Stomach (tissue), 9 donors: ENCODE data around the gene GNE. TPM values are rescaled to one million over a fixed set of nuclear protein-coding genes. Genes with fewer than 3 reads are reported as not detected.
"Not testable (repeated sequence)": the region's sequence is repeated elsewhere in the genome, so short reads cannot be mapped to it uniquely, and the experiment has no call there.

Source experiments
- DNase-seq, 2 donors: peaks; one replicate each; pipeline versions ENCODE4 v3.0.0 to v3.0.0-alpha.2; 2013 to 2019
- H3K27ac ChIP-seq, 5 donors: fragments of 200-600 bp in 4 of 5; sonication (generic) in 4 of 5; one replicate each; pipeline ENCODE4 v1.5.1; 2013 to 2019; ENCODE audit warnings: mild to moderate bottlenecking in 1 of 5, moderate library complexity in 1 of 5
- H3K27me3 ChIP-seq, 3 donors: fragments of 200-600 bp; sonication (generic); one replicate each; pipeline ENCODE4 v1.5.1; 2017 to 2019; ENCODE audit warnings: mixed run types in 1 of 3
- H3K36me3 ChIP-seq, 4 donors: fragments of 200-600 bp; sonication (generic); 1 replicate in 3 of 4; 2 replicates in 1 of 4; pipeline ENCODE4 v1.5.1; 2016 to 2019
- H3K4me1 ChIP-seq, 4 donors: fragments of 200-600 bp; sonication (generic); one replicate each; pipeline ENCODE4 v1.5.1; 2016 to 2019
- H3K4me3 ChIP-seq, 4 donors: fragments of 200-600 bp; sonication (generic) in 3 of 4; one replicate each; pipeline ENCODE4 v1.5.1; 2016 to 2019; ENCODE audit warnings: mild to moderate bottlenecking in 1 of 4
- H3K9me3 ChIP-seq, 4 donors: fragments of 200-600 bp; sonication (generic); one replicate each; pipeline ENCODE4 v1.5.1; 2016 to 2019
- CTCF ChIP-seq, 7 experiments: fragments of 450-650 bp in 4 of 7; fragments of 200-600 bp in 3 of 7; sonication (generic) in 3 of 7; IDR thresholded peaks; one replicate each; pipeline ENCODE4 v1.5.1; 2016 to 2019; ENCODE audit warnings: antibody characterized with exemption in 7 of 7, control low read depth in 2 of 7, mild to moderate bottlenecking in 1 of 7
- EP300 ChIP-seq: sonication (generic); formaldehyde crosslinking; IDR thresholded peaks from one replicate; pipeline ENCODE4 v1.6.1; 2017; ENCODE audit warnings: antibody characterized with exemption
- POLR2A ChIP-seq, 4 donors: fragments of 450-650 bp; IDR thresholded peaks; one replicate each; pipeline ENCODE4 v1.6.1; 2016; ENCODE audit warnings: antibody characterized with exemption in 4 of 4, control low read depth in 2 of 4, mild to moderate bottlenecking in 1 of 4, moderate library complexity in 1 of 4
- POLR2AphosphoS5 ChIP-seq, 3 donors: sonication (generic); formaldehyde crosslinking; IDR thresholded peaks; one replicate each; pipeline ENCODE4 v1.6.1; 2016; ENCODE audit warnings: antibody characterized with exemption in 3 of 3
- WGBS, 5 donors: extraction: QIAGEN DNeasy Blood & Tissue Kit in 3 of 5; methylation state at CpG; one replicate each; pipeline versions ENCODE4 v1.1.5 to v1.1.7; 2013 to 2018; 5-methylcytosine and 5-hydroxymethylcytosine counted together
- intact Hi-C: fragments of 100-400 bp; cut with DNase I; formaldehyde crosslinking; loops from one replicate; pipeline ENCODE4 v1.15.1; 2023; ENCODE audit warnings: low total_unique reads
- polyA plus RNA-seq, 3 donors: library from polyadenylated mRNA; stranded (reverse); fragments of 200-250 nt; gene quantifications; one replicate each; pipeline ENCODE4 v1.2.3, GENCODE V29; 2013
- total RNA-seq, 5 donors: library from RNA; depleted of rRNA; stranded (reverse); fragments of >200 nt; gene quantifications; one replicate each; pipeline versions ENCODE4 v1.1.0 to v1.2.3, GENCODE V29; 2014 to 2016
- donor health status: healthy with polysubstance abuse.
- donor health status: Bipolar disorder and iron deficiency.
- donor health status: healthy.

The GNE gene
- total and polyA plus RNA-seq, 8 donors = 2.3 to 63.1 (median 11.4) TPM

GRCh38 chr9:36188212-36188611, 70.0 kb downstream of the GNE start:
- DNase-seq = no peak
- intact Hi-C loops = no loop called here
- whole genome bisulfite sequencing, 5 donors = 75 to 86% (median 82%) methylated on average over 5 of the region's 5 CpGs
- no peak overlapping the region for H3K27ac ChIP-seq
- TF ChIP-seq POLR2A (IDR thresholded peaks at IDR 0.05) (no peak), EP300 (no peak), POLR2AphosphoS5 (IDR thresholded peaks at IDR 0.05) (no peak), CTCF (IDR thresholded peaks at IDR 0.05) (no peak)
- no peaks in the 10 kb centered on the region for H3K36me3 ChIP-seq
- no peak overlapping the region for H3K4me3 ChIP-seq
- no peaks in the 10 kb centered on the region for H3K27me3 ChIP-seq
- H3K9me3 ChIP-seq = no peaks in the 10 kb centered on the region
- peaks cover 16 to 26% (median 22%) of the 10 kb centered on the region in 4 donors for H3K4me1 ChIP-seq

GRCh38 chr9:36187414-36187813, 70.8 kb downstream of the GNE start:
- Histone ChIP-seq H3K27ac (no peak overlapping the region), H3K36me3 (no peaks in the 10 kb centered on the region), H3K27me3 (no peaks in the 10 kb centered on the region), H3K4me3 (no peak overlapping the region), H3K9me3 (no peaks in the 10 kb centered on the region), H3K4me1 (peaks cover 8 to 18% (median 14%) of the 10 kb centered on the region in 4 donors)
- intact Hi-C loops = no loop called here
- TF ChIP-seq CTCF (IDR thresholded peaks at IDR 0.05) (no peak), EP300 (no peak), POLR2AphosphoS5 (IDR thresholded peaks at IDR 0.05) (no peak), POLR2A (IDR thresholded peaks at IDR 0.05) (no peak)
- no peak for DNase-seq

GRCh38 chr9:36180243-36180642, 78.0 kb downstream of the GNE start:
- H3K36me3 ChIP-seq, intact Hi-C loops, H3K9me3 ChIP-seq, H3K4me1 ChIP-seq, H3K27ac ChIP-seq, H3K4me3 ChIP-seq, DNase-seq, H3K27me3 ChIP-seq: not testable (repeated sequence)
- 88 to 94% (median 91%) methylated on average over 6 of the region's 6 CpGs for WGBS, 5 donors

GRCh38 chr9:36177571-36177970, 80.7 kb downstream of the GNE start:
- Histone ChIP-seq H3K4me3 (no peak overlapping the region), H3K4me1 (no peaks in the 10 kb centered on the region), H3K27ac (no peak overlapping the region), H3K36me3 (no peaks in the 10 kb centered on the region), H3K27me3 (no peaks in the 10 kb centered on the region), H3K9me3 (no peaks in the 10 kb centered on the region)
- 77 to 78% (median 77%) methylated on average over 4 of the region's 4 CpGs for WGBS, 5 donors
- DNase-seq = no peak
- TF ChIP-seq CTCF (IDR thresholded peaks at IDR 0.05) (no peak), POLR2A (IDR thresholded peaks at IDR 0.05) (no peak), POLR2AphosphoS5 (IDR thresholded peaks at IDR 0.05) (no peak), EP300 (no peak)
- intact Hi-C loops = no loop called here

- DNase-seq, H3K27ac ChIP-seq, H3K27me3 ChIP-seq, H3K4me3 ChIP-seq, intact Hi-C loops, H3K36me3 ChIP-seq, H3K9me3 ChIP-seq, H3K4me1 ChIP-seq: not testable (repeated sequence)
- 95 to 96% (median 96%) methylated on average over 9 to 10 of the region's 10 CpGs for WGBS, 5 donors
These were observed 81.8 kb downstream of the GNE start for GRCh38 chr9:36176496-36176895.

GRCh38 chr9:36175209-36175608, 83.0 kb downstream of the GNE start:
- H3K4me3 ChIP-seq, intact Hi-C loops, H3K27me3 ChIP-seq, H3K36me3 ChIP-seq, DNase-seq, H3K9me3 ChIP-seq, H3K27ac ChIP-seq, H3K4me1 ChIP-seq: not testable (repeated sequence)
- WGBS, 5 donors = 79 to 88% (median 86%) methylated on average over 3 of the region's 3 CpGs
